Stomach (tissue), 4 donors: ENCODE measurements around the gene RNASE7.

Experiments
- CTCF ChIP-seq, 7 experiments: fragments of 450-650 bp in 4 of 7; fragments of 200-600 bp in 3 of 7; sonication (generic) in 3 of 7; IDR thresholded peaks; one replicate each; pipeline ENCODE4 v1.5.1; 2016 to 2019; ENCODE audit warnings: antibody characterized with exemption in 7 of 7, control low read depth in 2 of 7, mild to moderate bottlenecking in 1 of 7
- EP300 ChIP-seq: sonication (generic); formaldehyde crosslinking; IDR thresholded peaks from one replicate; pipeline ENCODE4 v1.6.1; 2017; ENCODE audit warnings: antibody characterized with exemption
- POLR2A ChIP-seq, 4 donors: fragments of 450-650 bp; IDR thresholded peaks; one replicate each; pipeline ENCODE4 v1.6.1; 2016; ENCODE audit warnings: antibody characterized with exemption in 4 of 4, control low read depth in 2 of 4, mild to moderate bottlenecking in 1 of 4, moderate library complexity in 1 of 4

DNA sequence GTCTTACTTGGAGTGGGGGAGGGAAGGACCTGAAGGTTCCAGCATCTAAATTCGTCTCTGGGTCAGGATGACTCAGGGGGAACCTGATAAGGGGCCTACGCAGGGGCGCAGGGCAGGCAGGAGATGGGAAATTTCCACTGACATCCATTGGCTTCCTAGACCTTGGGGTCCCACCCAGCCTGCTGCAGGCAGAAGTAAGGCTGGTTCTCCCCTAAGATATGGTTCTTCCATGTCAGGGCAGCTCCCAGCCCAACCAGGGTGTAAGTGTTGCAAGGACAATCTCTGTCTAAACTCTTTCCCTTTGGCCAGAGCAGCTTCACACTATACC, 15.2 kb upstream of the RNASE7 start:
- TF ChIP-seq CTCF (IDR thresholded peaks at IDR 0.05) (no peak), POLR2A (IDR thresholded peaks at IDR 0.05) (no peak), EP300 (no peak)
